Prostate gland (tissue), 2 donors: ENCODE measurements around the gene FCN2.

Source experiments
- CTCF ChIP-seq, 4 experiments: fragments of 200-600 bp in 2 of 4; fragments of 450-650 bp in 2 of 4; sonication (generic) in 2 of 4; IDR thresholded peaks; 1 replicate in 3 of 4; 2 replicates in 1 of 4; pipeline ENCODE4 v1.5.1; 2016 to 2019; ENCODE audit warnings: antibody characterized with exemption in 4 of 4, mild to moderate bottlenecking in 2 of 4, moderate library complexity in 2 of 4
- POLR2A ChIP-seq: fragments of 450-650 bp; IDR thresholded peaks from one replicate; pipeline ENCODE4 v1.6.1; 2016; ENCODE audit warnings: antibody characterized with exemption, mild to moderate bottlenecking

GRCh38 chr9:134877541-134877940, 3.1 kb upstream of the FCN2 start:
- TF ChIP-seq POLR2A (no peak), CTCF (IDR thresholded peaks at IDR 0.05) (no peak)
